SKM-1 (cell line): ENCODE results near the gene ARHGDIG.
"Not testable (repeated sequence)": the region's sequence is repeated elsewhere in the genome, so short reads cannot be mapped to it uniquely, and the experiment has no call there.

Source experiments
- DNase-seq: peaks from one replicate; lab custom pipeline; 2025; ENCODE audit not compliant: unreplicated experiment; lab: John Stamatoyannopoulos, UW

Gene ARHGDIG

GRCh38 chr16:324451-325334, 44.3 kb downstream of the ARHGDIG start:
- DNase-seq, result no peak

GRCh38 chr16:325375-326145, 45.2 kb downstream of the ARHGDIG start:
- no peak for DNase-seq

- DNase-seq, result no peak
These were observed 50.4 kb downstream of the ARHGDIG start for GRCh38 chr16:330741-331140.

- DNase-seq, result not testable (repeated sequence)
These were observed 50.9 kb downstream of the ARHGDIG start for GRCh38 chr16:331181-331814.
